T-helper 2 cell treated with Interferon-gamma antibody and Interleukin-4, amounts not matched to agents 5 μg/mL and 100 μg/mL, for 36 hours (primary cell): ENCODE measurements around the gene UVRAG.
"Not testable (repeated sequence)": the region's sequence is repeated elsewhere in the genome, so short reads cannot be mapped to it uniquely, and the experiment has no call there.

ENCODE experiments used
- DNase-seq: peaks from one replicate; pipeline ENCODE4 v3.0.0; 2021; ENCODE audit warnings: low spot score
- H3K27ac Mint-ChIP-seq: one replicate; pipeline ENCODE4 v1.8.0; 2021; ENCODE audit warnings: mild to moderate bottlenecking, mixed read lengths
- H3K27me3 Mint-ChIP-seq: one replicate; pipeline ENCODE4 v1.8.0; 2021; ENCODE audit warnings: low read depth, mixed read lengths
- H3K36me3 Mint-ChIP-seq: one replicate; pipeline ENCODE4 v1.8.0; 2021; ENCODE audit warnings: low read depth, mixed read lengths
- H3K4me1 Mint-ChIP-seq: one replicate; pipeline ENCODE4 v1.8.0; 2021; ENCODE audit warnings: low read depth, mixed read lengths
- H3K4me3 Mint-ChIP-seq: one replicate; pipeline ENCODE4 v1.8.0; 2022; ENCODE audit warnings: mild to moderate bottlenecking, moderate library complexity, mixed read lengths
- H3K9me3 Mint-ChIP-seq: one replicate; pipeline ENCODE4 v1.8.0; 2021; ENCODE audit warnings: mixed read lengths

UVRAG gene

GRCh38 chr11:75877327-75877726 is 62.3 kb downstream of the UVRAG start:
- not testable (repeated sequence) for H3K9me3 Mint-ChIP-seq, H3K36me3 Mint-ChIP-seq, H3K27ac Mint-ChIP-seq, DNase-seq, H3K4me3 Mint-ChIP-seq, H3K27me3 Mint-ChIP-seq
- H3K4me1 Mint-ChIP-seq: peaks cover 23% of the 10 kb centered on the region

- not testable (repeated sequence) for H3K27ac Mint-ChIP-seq
- H3K4me1 Mint-ChIP-seq: peaks cover 17% of the 10 kb centered on the region
Observed at GRCh38 chr11:75877931-75878330, 62.9 kb downstream of the UVRAG start.

GRCh38 chr11:75878933-75879332 is 63.9 kb downstream of the UVRAG start:
- H3K36me3 Mint-ChIP-seq: peaks cover 5% of the 10 kb centered on the region
- no peak overlapping the region for H3K27ac Mint-ChIP-seq
- no peak for DNase-seq
- H3K27me3 Mint-ChIP-seq: no peaks in the 10 kb centered on the region
- no peak overlapping the region for H3K4me3 Mint-ChIP-seq
- H3K4me1 Mint-ChIP-seq: peaks cover 7% of the 10 kb centered on the region
- no peaks in the 10 kb centered on the region for H3K9me3 Mint-ChIP-seq

More at GRCh38 chr11:75877931-75878330, 62.9 kb downstream of the UVRAG start:
- H3K9me3 Mint-ChIP-seq, H3K27me3 Mint-ChIP-seq, H3K4me3 Mint-ChIP-seq, DNase-seq, H3K36me3 Mint-ChIP-seq: not testable (repeated sequence)

GRCh38 chr11:75879737-75880136 is 64.7 kb downstream of the UVRAG start:
- Mint-ChIP-seq H3K27me3 (no peaks in the 10 kb centered on the region), H3K4me3 (no peak overlapping the region), H3K4me1 (peaks cover 4% of the 10 kb centered on the region)

GRCh38 chr11:75880343-75880742 is 65.3 kb downstream of the UVRAG start:
- not testable (repeated sequence) for H3K9me3 Mint-ChIP-seq, H3K36me3 Mint-ChIP-seq, H3K27ac Mint-ChIP-seq, H3K4me3 Mint-ChIP-seq, H3K4me1 Mint-ChIP-seq, H3K27me3 Mint-ChIP-seq, DNase-seq

More at GRCh38 chr11:75879737-75880136, 64.7 kb downstream of the UVRAG start:
- peaks cover 5% of the 10 kb centered on the region for H3K36me3 Mint-ChIP-seq
- H3K9me3 Mint-ChIP-seq: no peaks in the 10 kb centered on the region
- H3K27ac Mint-ChIP-seq: no peak overlapping the region
- no peak for DNase-seq

- Mint-ChIP-seq H3K36me3 (peaks cover 5% of the 10 kb centered on the region), H3K4me3 (no peak overlapping the region), H3K9me3 (no peaks in the 10 kb centered on the region), H3K4me1 (no peaks in the 10 kb centered on the region), H3K27me3 (no peaks in the 10 kb centered on the region), H3K27ac (no peak overlapping the region)
- no peak for DNase-seq
Observed at GRCh38 chr11:75884321-75884720, 69.3 kb downstream of the UVRAG start.

- peaks cover 5% of the 10 kb centered on the region for H3K4me1 Mint-ChIP-seq
- DNase-seq: no peak
- no peaks in the 10 kb centered on the region for H3K27me3 Mint-ChIP-seq
- peaks cover 6% of the 10 kb centered on the region for H3K36me3 Mint-ChIP-seq
- H3K4me3 Mint-ChIP-seq: no peak overlapping the region
- no peaks in the 10 kb centered on the region for H3K9me3 Mint-ChIP-seq
- no peak overlapping the region for H3K27ac Mint-ChIP-seq
Observed at GRCh38 chr11:75888416-75888815, 73.4 kb downstream of the UVRAG start.

GRCh38 chr11:75891947-75892739 is 77.1 kb downstream of the UVRAG start:
- no peak for DNase-seq
- Mint-ChIP-seq H3K36me3 (peaks cover 7% of the 10 kb centered on the region), H3K4me3 (no peak overlapping the region), H3K27me3 (no peaks in the 10 kb centered on the region), H3K9me3 (no peaks in the 10 kb centered on the region), H3K4me1 (peaks cover 7% of the 10 kb centered on the region), H3K27ac (no peak overlapping the region)

GRCh38 chr11:75893251-75893650 is 78.2 kb downstream of the UVRAG start:
- H3K9me3 Mint-ChIP-seq: no peaks in the 10 kb centered on the region
- H3K4me1 Mint-ChIP-seq: peaks cover 7% of the 10 kb centered on the region
- H3K36me3 Mint-ChIP-seq: peaks cover 7% of the 10 kb centered on the region
- DNase-seq: no peak
- no peak overlapping the region for H3K27ac Mint-ChIP-seq
- H3K27me3 Mint-ChIP-seq: no peaks in the 10 kb centered on the region
- H3K4me3 Mint-ChIP-seq: no peak overlapping the region

GRCh38 chr11:75894036-75894585 is 79.1 kb downstream of the UVRAG start:
- peaks cover 7% of the 10 kb centered on the region for H3K4me1 Mint-ChIP-seq
- no peaks in the 10 kb centered on the region for H3K9me3 Mint-ChIP-seq
- H3K4me3 Mint-ChIP-seq: no peak overlapping the region
- H3K36me3 Mint-ChIP-seq: peaks cover 7% of the 10 kb centered on the region
- H3K27me3 Mint-ChIP-seq: no peaks in the 10 kb centered on the region
- no peak overlapping the region for H3K27ac Mint-ChIP-seq
- peak; percentile 21 for DNase-seq

GRCh38 chr11:75896843-75897419 is 81.9 kb downstream of the UVRAG start:
- no peak overlapping the region for H3K27ac Mint-ChIP-seq
- no peaks in the 10 kb centered on the region for H3K27me3 Mint-ChIP-seq
- peaks cover 2% of the 10 kb centered on the region for H3K4me1 Mint-ChIP-seq
- no peaks in the 10 kb centered on the region for H3K9me3 Mint-ChIP-seq
- H3K4me3 Mint-ChIP-seq: no peak overlapping the region
- no peak for DNase-seq
- peaks cover 1% of the 10 kb centered on the region for H3K36me3 Mint-ChIP-seq

- Mint-ChIP-seq H3K9me3 (no peaks in the 10 kb centered on the region), H3K27ac (no peak overlapping the region), H3K4me3 (no peak overlapping the region), H3K36me3 (peaks cover 1% of the 10 kb centered on the region), H3K4me1 (peaks cover 4% of the 10 kb centered on the region), H3K27me3 (peaks cover 3% of the 10 kb centered on the region)
- no peak for DNase-seq
Observed at GRCh38 chr11:75898871-75899270, 83.9 kb downstream of the UVRAG start.

GRCh38 chr11:75899806-75900205 is 84.8 kb downstream of the UVRAG start:
- peaks cover 4% of the 10 kb centered on the region for H3K4me1 Mint-ChIP-seq
- H3K27ac Mint-ChIP-seq: no peak overlapping the region
- no peak for DNase-seq
- no peak overlapping the region for H3K4me3 Mint-ChIP-seq
- H3K27me3 Mint-ChIP-seq: peaks cover 3% of the 10 kb centered on the region
- H3K9me3 Mint-ChIP-seq: no peaks in the 10 kb centered on the region
- H3K36me3 Mint-ChIP-seq: peaks cover 1% of the 10 kb centered on the region

- no peak for DNase-seq
- Mint-ChIP-seq H3K27me3 (peaks cover 14% of the 10 kb centered on the region), H3K27ac (no peak overlapping the region), H3K9me3 (no peaks in the 10 kb centered on the region), H3K36me3 (peaks cover 5% of the 10 kb centered on the region), H3K4me1 (peaks cover 4% of the 10 kb centered on the region), H3K4me3 (no peak overlapping the region)
Observed at GRCh38 chr11:75900848-75901247, 85.8 kb downstream of the UVRAG start.
